K562 (cell line): ENCODE results near the gene UCP3. TPM values are rescaled to one million over a fixed set of nuclear protein-coding genes. Genes with fewer than 3 reads are reported as not detected.
A peak's percentile ranks its signal among the peaks of the same experiment; 100 is the strongest.

Experiments
- CBX3 ChIP-seq, 2 experiments: IDR thresholded peaks; 1 replicate in 1 of 2; 2 replicates in 1 of 2; pipeline ENCODE4 v1.6.1; 2012; ENCODE audit warnings: inconsistent platforms in 2 of 2, low read length in 2 of 2, borderline replicate concordance in 1 of 2, control low read depth in 1 of 2
- CEBPG ChIP-seq, 3 experiments: fragments of 200-800 bp in 1 of 3; sonication (Bioruptor generic) in 1 of 3; sonication (generic) in 1 of 3; formaldehyde crosslinking in 1 of 3; IDR thresholded peaks in 2 of 3; conservative IDR thresholded peaks in 1 of 3; 2 replicates each; pipeline versions ENCODE4 v1.6.1 to v1.8.0; 2016 to 2022; ENCODE audit warnings: missing compliant biosample characterization in 2 of 3, missing genetic modification characterization in 2 of 3, mild to moderate bottlenecking in 1 of 3, missing genetic modification reagents in 1 of 3
- FOS ChIP-seq: IDR thresholded peaks from 3 replicates; pipeline ENCODE4 v1.6.1; 2011; ENCODE audit not compliant: insufficient read length; ENCODE audit errors: extremely low read depth
- GATA2 ChIP-seq: sonication (generic); formaldehyde crosslinking; IDR thresholded peaks from 2 replicates; pipeline ENCODE4 v1.4.0; 2020; ENCODE audit warnings: mild to moderate bottlenecking, missing genetic modification reagents
- GTF2F1 ChIP-seq: IDR thresholded peaks from 2 replicates; pipeline ENCODE4 v1.6.1; 2011; ENCODE audit warnings: low read depth, low read length, improper control_type of control experiment
- HNRNPUL1 ChIP-seq: fragments of 200-400 bp; formaldehyde crosslinking; IDR thresholded peaks from 2 replicates; pipeline ENCODE4 v1.6.1; 2017; ENCODE audit warnings: low read length
- NUFIP1 ChIP-seq: fragments of 450-650 bp; IDR thresholded peaks from 2 replicates; pipeline ENCODE4 v1.6.1; 2018; ENCODE audit not compliant: partially characterized antibody
- TBL1XR1 ChIP-seq, 2 experiments: IDR thresholded peaks; 2 replicates each; pipeline ENCODE4 v1.6.1; 2012; ENCODE audit warnings: improper control_type of control experiment in 2 of 2, low read length in 2 of 2, mild to moderate bottlenecking in 1 of 2
- ZNF644 ChIP-seq: fragments of 200-800 bp; sonication (Bioruptor generic); IDR thresholded peaks from 2 replicates; pipeline ENCODE4 v1.6.1; 2016; ENCODE audit warnings: low read depth, missing genetic modification characterization, missing compliant biosample characterization
- polyA plus RNA-seq, 8 experiments: library from polyadenylated mRNA; depleted of rRNA in 4 of 8; stranded (reverse) in 5 of 8; unstranded in 3 of 8; fragments of >200 nt; fragmentation: Nextera tagmentation in 2 of 8; fragmentation: Illumina TruSeq in 1 of 8; extraction: Ambion mirVana in 2 of 8; extraction: Trizol in 1 of 8; gene quantifications; 2 replicates each; pipeline versions ENCODE4 v1.2.1 to v1.2.3, GENCODE V29; 2011 to 2014; ENCODE audit warnings: inconsistent platforms in 1 of 8, missing spikeins in 1 of 8
- total RNA-seq, 7 experiments: library from RNA; depleted of rRNA in 6 of 7; stranded (reverse); fragments of >200 nt in 6 of 7; fragmentation: Illumina TruSeq in 2 of 7; extraction: Trizol in 2 of 7; gene quantifications; 2 replicates each; pipeline versions ENCODE4 v1.2.1 to v1.2.3, GENCODE V29; 2011 to 2021; ENCODE audit warnings: low replicate concordance in 1 of 7
- TF ChIP-seq, protein P1 (sequence below): sonication (generic); formaldehyde crosslinking; IDR thresholded peaks from 2 replicates; pipeline ENCODE4 v1.8.1; 2023; ENCODE audit warnings: missing genetic modification reagents, mild to moderate bottlenecking, borderline replicate concordance
- TF ChIP-seq, protein P2 (sequence below), 2 experiments: fragments of 450-650 bp in 1 of 2; sonication (generic) in 1 of 2; formaldehyde crosslinking in 1 of 2; IDR thresholded peaks in 1 of 2; conservative IDR thresholded peaks in 1 of 2; 2 replicates each; pipeline versions ENCODE4 v1.6.1 to v1.8.1; 2016 to 2023; ENCODE audit warnings: mild to moderate bottlenecking in 2 of 2, moderate library complexity in 2 of 2, inconsistent platforms in 1 of 2, missing genetic modification reagents in 1 of 2
- TF ChIP-seq, protein P3 (sequence below): sonication (generic); formaldehyde crosslinking; IDR thresholded peaks from 2 replicates; pipeline ENCODE4 v1.8.1; 2022; ENCODE audit warnings: missing genetic modification reagents
- TF ChIP-seq, protein P4 (sequence below): sonication (generic); formaldehyde crosslinking; IDR thresholded peaks from 2 replicates; pipeline ENCODE4 v1.8.1; 2023; ENCODE audit warnings: mild to moderate bottlenecking, missing genetic modification reagents
- TF ChIP-seq, protein P5 (sequence below): fragments of 250-450 bp; sonication (Bioruptor Pico); IDR thresholded peaks from 2 replicates; pipeline ENCODE4 v1.8.0; 2022; ENCODE audit warnings: inconsistent platforms, mild to moderate bottlenecking, moderate library complexity, borderline replicate concordance

Gene UCP3
- total and polyA plus RNA-seq, 9 of the 15 experiments (the other 6 are each of a cell fraction or from before 2014, with no cell fraction given), result 0.05 to 0.65 (median 0.25) TPM; not detected in 2

DNA sequence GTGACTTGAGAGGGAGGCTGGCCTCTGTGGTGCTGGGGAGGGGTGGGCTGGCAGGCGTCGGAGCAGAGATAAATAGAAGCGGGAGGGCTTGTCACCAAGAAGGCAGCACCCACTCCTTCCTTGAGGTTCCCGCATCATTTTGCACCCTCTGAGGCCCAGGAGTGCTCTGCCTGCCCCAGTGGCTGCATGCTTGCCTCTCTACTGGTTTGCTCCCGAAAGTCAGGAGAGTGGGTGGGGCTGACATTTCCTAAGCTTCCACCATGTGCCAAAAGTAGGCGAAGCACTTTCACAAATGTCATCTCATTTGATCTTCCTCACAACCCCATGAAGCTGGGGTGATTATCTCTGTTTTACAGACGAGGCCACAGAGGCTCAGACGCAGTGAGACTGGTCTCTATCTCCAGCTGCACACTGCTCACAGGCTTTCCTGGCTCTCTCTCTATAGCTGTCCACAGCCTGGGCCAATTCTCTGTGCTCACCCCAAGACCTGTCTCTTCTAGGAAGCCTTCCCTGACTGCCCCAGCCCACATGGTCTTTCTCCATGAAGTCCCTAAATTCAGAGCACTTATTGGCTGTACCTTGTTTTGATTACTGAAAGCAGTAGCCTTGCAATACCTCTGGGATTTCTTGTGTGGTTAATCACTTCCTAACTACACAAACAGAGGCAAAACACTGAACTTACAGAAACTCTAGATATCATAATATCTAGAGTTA is 2.6 kb upstream of the UCP3 start (continued):
- TF ChIP-seq, protein P1, sequence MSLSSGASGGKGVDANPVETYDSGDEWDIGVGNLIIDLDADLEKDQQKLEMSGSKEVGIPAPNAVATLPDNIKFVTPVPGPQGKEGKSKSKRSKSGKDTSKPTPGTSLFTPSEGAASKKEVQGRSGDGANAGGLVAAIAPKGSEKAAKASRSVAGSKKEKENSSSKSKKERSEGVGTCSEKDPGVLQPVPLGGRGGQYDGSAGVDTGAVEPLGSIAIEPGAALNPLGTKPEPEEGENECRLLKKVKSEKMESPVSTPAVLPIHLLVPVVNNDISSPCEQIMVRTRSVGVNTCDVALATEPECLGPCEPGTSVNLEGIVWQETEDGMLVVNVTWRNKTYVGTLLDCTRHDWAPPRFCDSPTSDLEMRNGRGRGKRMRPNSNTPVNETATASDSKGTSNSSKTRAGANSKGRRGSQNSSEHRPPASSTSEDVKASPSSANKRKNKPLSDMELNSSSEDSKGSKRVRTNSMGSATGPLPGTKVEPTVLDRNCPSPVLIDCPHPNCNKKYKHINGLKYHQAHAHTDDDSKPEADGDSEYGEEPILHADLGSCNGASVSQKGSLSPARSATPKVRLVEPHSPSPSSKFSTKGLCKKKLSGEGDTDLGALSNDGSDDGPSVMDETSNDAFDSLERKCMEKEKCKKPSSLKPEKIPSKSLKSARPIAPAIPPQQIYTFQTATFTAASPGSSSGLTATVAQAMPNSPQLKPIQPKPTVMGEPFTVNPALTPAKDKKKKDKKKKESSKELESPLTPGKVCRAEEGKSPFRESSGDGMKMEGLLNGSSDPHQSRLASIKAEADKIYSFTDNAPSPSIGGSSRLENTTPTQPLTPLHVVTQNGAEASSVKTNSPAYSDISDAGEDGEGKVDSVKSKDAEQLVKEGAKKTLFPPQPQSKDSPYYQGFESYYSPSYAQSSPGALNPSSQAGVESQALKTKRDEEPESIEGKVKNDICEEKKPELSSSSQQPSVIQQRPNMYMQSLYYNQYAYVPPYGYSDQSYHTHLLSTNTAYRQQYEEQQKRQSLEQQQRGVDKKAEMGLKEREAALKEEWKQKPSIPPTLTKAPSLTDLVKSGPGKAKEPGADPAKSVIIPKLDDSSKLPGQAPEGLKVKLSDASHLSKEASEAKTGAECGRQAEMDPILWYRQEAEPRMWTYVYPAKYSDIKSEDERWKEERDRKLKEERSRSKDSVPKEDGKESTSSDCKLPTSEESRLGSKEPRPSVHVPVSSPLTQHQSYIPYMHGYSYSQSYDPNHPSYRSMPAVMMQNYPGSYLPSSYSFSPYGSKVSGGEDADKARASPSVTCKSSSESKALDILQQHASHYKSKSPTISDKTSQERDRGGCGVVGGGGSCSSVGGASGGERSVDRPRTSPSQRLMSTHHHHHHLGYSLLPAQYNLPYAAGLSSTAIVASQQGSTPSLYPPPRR (CRISPR knock-in tag), result peak; percentile 96; the same call in 1 of the 2 replicates
- TF ChIP-seq, protein P2, sequence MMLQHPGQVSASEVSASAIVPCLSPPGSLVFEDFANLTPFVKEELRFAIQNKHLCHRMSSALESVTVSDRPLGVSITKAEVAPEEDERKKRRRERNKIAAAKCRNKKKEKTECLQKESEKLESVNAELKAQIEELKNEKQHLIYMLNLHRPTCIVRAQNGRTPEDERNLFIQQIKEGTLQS (IDR thresholded peaks at IDR 0.05), result peak; percentile 35; the same call in 1 of the 2 replicates
- TF ChIP-seq, protein P2 (CRISPR knock-in tag; conservative IDR thresholded peaks at IDR 0.05), result peak; percentile 39
- TF ChIP-seq, protein P3, sequence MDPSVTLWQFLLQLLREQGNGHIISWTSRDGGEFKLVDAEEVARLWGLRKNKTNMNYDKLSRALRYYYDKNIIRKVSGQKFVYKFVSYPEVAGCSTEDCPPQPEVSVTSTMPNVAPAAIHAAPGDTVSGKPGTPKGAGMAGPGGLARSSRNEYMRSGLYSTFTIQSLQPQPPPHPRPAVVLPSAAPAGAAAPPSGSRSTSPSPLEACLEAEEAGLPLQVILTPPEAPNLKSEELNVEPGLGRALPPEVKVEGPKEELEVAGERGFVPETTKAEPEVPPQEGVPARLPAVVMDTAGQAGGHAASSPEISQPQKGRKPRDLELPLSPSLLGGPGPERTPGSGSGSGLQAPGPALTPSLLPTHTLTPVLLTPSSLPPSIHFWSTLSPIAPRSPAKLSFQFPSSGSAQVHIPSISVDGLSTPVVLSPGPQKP (CRISPR knock-in tag), result no peak
- TF ChIP-seq GTF2F1 (no peak), CEBPG (CRISPR knock-in tag; IDR thresholded peaks at IDR 0.05) (no peak), CEBPG (tag; conservative IDR thresholded peaks at IDR 0.05 in 1 of 2, IDR thresholded peaks at IDR 0.05 in 1 of 2) (no peak), ZNF644 (tag) (peak; percentile 89), FOS (no peak), GATA2 (peak; percentile 99), HNRNPUL1 (no peak), TBL1XR1 (IDR thresholded peaks at IDR 0.05; ENCODE audit: low read length in 2 of 2) (peak; percentile 88 to 95; a peak in 3 of 4 replicates), CBX3 (IDR thresholded peaks at IDR 0.05; ENCODE audit: borderline replicate concordance in 1 of 2, low read length in 2 of 2) (peak in 1 of 2 experiments; percentile 99; a peak in 2 of 3 replicates), NUFIP1 (peak; percentile 77)
- TF ChIP-seq, protein P4, sequence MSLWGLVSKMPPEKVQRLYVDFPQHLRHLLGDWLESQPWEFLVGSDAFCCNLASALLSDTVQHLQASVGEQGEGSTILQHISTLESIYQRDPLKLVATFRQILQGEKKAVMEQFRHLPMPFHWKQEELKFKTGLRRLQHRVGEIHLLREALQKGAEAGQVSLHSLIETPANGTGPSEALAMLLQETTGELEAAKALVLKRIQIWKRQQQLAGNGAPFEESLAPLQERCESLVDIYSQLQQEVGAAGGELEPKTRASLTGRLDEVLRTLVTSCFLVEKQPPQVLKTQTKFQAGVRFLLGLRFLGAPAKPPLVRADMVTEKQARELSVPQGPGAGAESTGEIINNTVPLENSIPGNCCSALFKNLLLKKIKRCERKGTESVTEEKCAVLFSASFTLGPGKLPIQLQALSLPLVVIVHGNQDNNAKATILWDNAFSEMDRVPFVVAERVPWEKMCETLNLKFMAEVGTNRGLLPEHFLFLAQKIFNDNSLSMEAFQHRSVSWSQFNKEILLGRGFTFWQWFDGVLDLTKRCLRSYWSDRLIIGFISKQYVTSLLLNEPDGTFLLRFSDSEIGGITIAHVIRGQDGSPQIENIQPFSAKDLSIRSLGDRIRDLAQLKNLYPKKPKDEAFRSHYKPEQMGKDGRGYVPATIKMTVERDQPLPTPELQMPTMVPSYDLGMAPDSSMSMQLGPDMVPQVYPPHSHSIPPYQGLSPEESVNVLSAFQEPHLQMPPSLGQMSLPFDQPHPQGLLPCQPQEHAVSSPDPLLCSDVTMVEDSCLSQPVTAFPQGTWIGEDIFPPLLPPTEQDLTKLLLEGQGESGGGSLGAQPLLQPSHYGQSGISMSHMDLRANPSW (CRISPR knock-in tag), result no peak
- TF ChIP-seq, protein P5, sequence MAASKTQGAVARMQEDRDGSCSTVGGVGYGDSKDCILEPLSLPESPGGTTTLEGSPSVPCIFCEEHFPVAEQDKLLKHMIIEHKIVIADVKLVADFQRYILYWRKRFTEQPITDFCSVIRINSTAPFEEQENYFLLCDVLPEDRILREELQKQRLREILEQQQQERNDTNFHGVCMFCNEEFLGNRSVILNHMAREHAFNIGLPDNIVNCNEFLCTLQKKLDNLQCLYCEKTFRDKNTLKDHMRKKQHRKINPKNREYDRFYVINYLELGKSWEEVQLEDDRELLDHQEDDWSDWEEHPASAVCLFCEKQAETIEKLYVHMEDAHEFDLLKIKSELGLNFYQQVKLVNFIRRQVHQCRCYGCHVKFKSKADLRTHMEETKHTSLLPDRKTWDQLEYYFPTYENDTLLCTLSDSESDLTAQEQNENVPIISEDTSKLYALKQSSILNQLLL (CRISPR knock-in tag), result no peak
